ENCODE results near the gene DENND1A. TPM values are rescaled to one million over a fixed set of nuclear protein-coding genes. Genes with fewer than 3 reads are reported as not detected.

The DENND1A gene
- total and polyA plus RNA-seq, 2 of the 13 experiments (the other 11 are each of a cell fraction or from before 2014, with no cell fraction given), result 14.8 to 30.1 TPM

DNA sequence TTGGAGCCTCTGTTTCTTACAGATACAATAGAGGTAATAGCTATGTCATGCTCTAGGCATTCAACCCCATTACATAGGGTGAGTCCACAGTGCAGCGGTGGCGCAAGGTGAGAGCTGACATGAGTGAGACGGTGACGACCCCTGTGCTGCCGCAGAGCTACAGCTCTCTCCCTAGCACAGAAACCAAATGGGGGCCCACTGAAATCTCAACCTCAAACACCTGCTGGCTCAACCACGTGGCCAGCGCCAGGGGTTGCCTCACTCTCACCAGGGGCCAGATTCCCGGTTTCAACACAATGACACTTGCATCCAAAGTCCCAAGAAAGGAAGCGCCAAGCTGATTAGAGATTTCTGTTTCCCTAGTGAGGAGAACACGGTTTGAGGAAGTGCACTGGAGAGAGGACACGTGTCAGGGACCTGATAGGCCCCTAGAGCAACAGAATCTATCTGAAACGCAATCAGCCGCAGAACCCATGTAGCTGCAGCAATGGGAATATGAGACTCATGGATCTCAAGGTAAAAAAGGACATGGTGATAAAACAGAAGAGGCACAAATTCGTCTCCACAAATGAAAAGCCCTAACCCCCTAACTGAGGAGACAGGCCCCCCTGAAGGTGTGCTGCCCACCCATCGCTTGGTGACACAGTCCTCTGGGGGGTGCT lies 459.7 kb downstream of the DENND1A start (continued):
- TF ChIP-seq, protein P1, sequence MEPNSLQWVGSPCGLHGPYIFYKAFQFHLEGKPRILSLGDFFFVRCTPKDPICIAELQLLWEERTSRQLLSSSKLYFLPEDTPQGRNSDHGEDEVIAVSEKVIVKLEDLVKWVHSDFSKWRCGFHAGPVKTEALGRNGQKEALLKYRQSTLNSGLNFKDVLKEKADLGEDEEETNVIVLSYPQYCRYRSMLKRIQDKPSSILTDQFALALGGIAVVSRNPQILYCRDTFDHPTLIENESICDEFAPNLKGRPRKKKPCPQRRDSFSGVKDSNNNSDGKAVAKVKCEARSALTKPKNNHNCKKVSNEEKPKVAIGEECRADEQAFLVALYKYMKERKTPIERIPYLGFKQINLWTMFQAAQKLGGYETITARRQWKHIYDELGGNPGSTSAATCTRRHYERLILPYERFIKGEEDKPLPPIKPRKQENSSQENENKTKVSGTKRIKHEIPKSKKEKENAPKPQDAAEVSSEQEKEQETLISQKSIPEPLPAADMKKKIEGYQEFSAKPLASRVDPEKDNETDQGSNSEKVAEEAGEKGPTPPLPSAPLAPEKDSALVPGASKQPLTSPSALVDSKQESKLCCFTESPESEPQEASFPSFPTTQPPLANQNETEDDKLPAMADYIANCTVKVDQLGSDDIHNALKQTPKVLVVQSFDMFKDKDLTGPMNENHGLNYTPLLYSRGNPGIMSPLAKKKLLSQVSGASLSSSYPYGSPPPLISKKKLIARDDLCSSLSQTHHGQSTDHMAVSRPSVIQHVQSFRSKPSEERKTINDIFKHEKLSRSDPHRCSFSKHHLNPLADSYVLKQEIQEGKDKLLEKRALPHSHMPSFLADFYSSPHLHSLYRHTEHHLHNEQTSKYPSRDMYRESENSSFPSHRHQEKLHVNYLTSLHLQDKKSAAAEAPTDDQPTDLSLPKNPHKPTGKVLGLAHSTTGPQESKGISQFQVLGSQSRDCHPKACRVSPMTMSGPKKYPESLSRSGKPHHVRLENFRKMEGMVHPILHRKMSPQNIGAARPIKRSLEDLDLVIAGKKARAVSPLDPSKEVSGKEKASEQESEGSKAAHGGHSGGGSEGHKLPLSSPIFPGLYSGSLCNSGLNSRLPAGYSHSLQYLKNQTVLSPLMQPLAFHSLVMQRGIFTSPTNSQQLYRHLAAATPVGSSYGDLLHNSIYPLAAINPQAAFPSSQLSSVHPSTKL (CRISPR knock-in tag; IDR thresholded peaks at IDR 0.05), result peak; percentile 90
- TF ChIP-seq NCOA5 (CRISPR knock-in tag; IDR thresholded peaks at IDR 0.05) (no peak), HNRNPUL1 (IDR thresholded peaks at IDR 0.05; ENCODE audit: low read depth, low read length) (no peak), MBD4 (IDR thresholded peaks at IDR 0.05; ENCODE audit: borderline replicate concordance, low read length) (no peak), PHF20 (CRISPR knock-in tag; IDR thresholded peaks at IDR 0.05) (no peak), NFYC (CRISPR knock-in tag; IDR thresholded peaks at IDR 0.05) (peak; percentile 67), PHF21A (CRISPR knock-in tag; IDR thresholded peaks at IDR 0.05) (peak; percentile 64; the same call in 1 of the 2 replicates), MATR3 (CRISPR knock-in tag; IDR thresholded peaks at IDR 0.05) (no peak), ZSCAN12 (CRISPR knock-in tag; IDR thresholded peaks at IDR 0.05) (no peak), ZMYM2 (CRISPR knock-in tag; IDR thresholded peaks at IDR 0.05) (peak; percentile 51; the same call in 1 of the 2 replicates), ZNF33B (CRISPR knock-in tag; IDR thresholded peaks at IDR 0.05) (no peak), ZNF607 (CRISPR knock-in tag; IDR thresholded peaks at IDR 0.05; ENCODE audit: borderline replicate concordance) (no peak), ISL2 (CRISPR knock-in tag; IDR thresholded peaks at IDR 0.05) (no peak), XBP1 (CRISPR knock-in tag; IDR thresholded peaks at IDR 0.05) (0 out of 2 replicates have a peak, but pooled peaks have one; percentile 73), CHD2 (IDR thresholded peaks at IDR 0.05; ENCODE audit: low read depth, low read length) (no peak), ZNF878 (CRISPR knock-in tag; IDR thresholded peaks at IDR 0.05) (peak; percentile 71; the same call in 1 of the 2 replicates), FLYWCH1 (CRISPR knock-in tag; IDR thresholded peaks at IDR 0.05) (no peak), MTA3 (CRISPR knock-in tag; IDR thresholded peaks at IDR 0.05) (no peak), RXRA (CRISPR knock-in tag; IDR thresholded peaks at IDR 0.05) (peak; percentile 76), U2AF2 (IDR thresholded peaks at IDR 0.05; ENCODE audit: low read depth, low read length) (no peak), NFE2L1 (CRISPR knock-in tag; IDR thresholded peaks at IDR 0.05; ENCODE audit: borderline replicate concordance) (no peak)
- TF ChIP-seq, protein P2, sequence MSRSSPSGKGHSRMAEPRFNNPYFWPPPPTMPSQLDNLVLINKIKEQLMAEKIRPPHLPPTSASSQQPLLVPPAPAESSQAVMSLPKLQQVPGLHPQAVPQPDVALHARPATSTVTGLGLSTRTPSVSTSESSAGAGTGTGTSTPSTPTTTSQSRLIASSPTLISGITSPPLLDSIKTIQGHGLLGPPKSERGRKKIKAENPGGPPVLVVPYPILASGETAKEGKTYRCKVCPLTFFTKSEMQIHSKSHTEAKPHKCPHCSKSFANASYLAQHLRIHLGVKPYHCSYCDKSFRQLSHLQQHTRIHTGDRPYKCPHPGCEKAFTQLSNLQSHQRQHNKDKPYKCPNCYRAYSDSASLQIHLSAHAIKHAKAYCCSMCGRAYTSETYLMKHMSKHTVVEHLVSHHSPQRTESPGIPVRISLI (CRISPR knock-in tag; IDR thresholded peaks at IDR 0.05; ENCODE audit: borderline replicate concordance), result peak; percentile 30; the same call in 1 of the 2 replicates
- TF ChIP-seq, protein P3, sequence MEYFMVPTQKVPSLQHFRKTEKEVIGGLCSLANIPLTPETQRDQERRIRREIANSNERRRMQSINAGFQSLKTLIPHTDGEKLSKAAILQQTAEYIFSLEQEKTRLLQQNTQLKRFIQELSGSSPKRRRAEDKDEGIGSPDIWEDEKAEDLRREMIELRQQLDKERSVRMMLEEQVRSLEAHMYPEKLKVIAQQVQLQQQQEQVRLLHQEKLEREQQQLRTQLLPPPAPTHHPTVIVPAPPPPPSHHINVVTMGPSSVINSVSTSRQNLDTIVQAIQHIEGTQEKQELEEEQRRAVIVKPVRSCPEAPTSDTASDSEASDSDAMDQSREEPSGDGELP (IDR thresholded peaks at IDR 0.05; ENCODE audit: borderline replicate concordance, low read depth), result peak; percentile 89
- TF ChIP-seq, protein P4, sequence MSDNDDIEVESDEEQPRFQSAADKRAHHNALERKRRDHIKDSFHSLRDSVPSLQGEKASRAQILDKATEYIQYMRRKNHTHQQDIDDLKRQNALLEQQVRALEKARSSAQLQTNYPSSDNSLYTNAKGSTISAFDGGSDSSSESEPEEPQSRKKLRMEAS (IDR thresholded peaks at IDR 0.05), result peak; percentile 99
- TF ChIP-seq, protein P5, sequence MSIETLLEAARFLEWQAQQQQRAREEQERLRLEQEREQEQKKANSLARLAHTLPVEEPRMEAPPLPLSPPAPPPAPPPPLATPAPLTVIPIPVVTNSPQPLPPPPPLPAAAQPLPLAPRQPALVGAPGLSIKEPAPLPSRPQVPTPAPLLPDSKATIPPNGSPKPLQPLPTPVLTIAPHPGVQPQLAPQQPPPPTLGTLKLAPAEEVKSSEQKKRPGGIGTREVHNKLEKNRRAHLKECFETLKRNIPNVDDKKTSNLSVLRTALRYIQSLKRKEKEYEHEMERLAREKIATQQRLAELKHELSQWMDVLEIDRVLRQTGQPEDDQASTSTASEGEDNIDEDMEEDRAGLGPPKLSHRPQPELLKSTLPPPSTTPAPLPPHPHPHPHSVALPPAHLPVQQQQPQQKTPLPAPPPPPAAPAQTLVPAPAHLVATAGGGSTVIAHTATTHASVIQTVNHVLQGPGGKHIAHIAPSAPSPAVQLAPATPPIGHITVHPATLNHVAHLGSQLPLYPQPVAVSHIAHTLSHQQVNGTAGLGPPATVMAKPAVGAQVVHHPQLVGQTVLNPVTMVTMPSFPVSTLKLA (IDR thresholded peaks at IDR 0.05), result peak; percentile 68
